HepG2 (cell line): Measurements from ENCODE around the gene FOXD2.

Experiments
- CBX1 ChIP-seq: IDR thresholded peaks from one replicate; pipeline ENCODE4 v1.6.1; 2016; ENCODE audit warnings: antibody characterized with exemption, low read depth
- EZH2 ChIP-seq: conservative IDR thresholded peaks from 2 replicates; pipeline ENCODE4 v1.6.1; 2012; ENCODE audit warnings: mild to moderate bottlenecking, low read depth, low read length, moderate library complexity
- HDAC2 ChIP-seq: sonication (generic); formaldehyde crosslinking; IDR thresholded peaks from 2 replicates; pipeline ENCODE4 v1.4.0; 2020; ENCODE audit warnings: missing genetic modification reagents
- PHF20 ChIP-seq: sonication (generic); formaldehyde crosslinking; IDR thresholded peaks from 2 replicates; pipeline ENCODE4 v1.5.0; 2020; ENCODE audit warnings: mild to moderate bottlenecking, missing genetic modification reagents
- TF ChIP-seq, protein P1 (sequence below), 2 experiments: sonication (generic) in 1 of 2; formaldehyde crosslinking in 1 of 2; IDR thresholded peaks; 2 replicates each; pipeline versions ENCODE4 v1.5.1 to v1.6.1; 2011 to 2020; ENCODE audit warnings: borderline replicate concordance in 1 of 2, low read depth in 1 of 2, low read length in 1 of 2, mild to moderate bottlenecking in 1 of 2, missing genetic modification reagents in 1 of 2, moderate library complexity in 1 of 2
- TF ChIP-seq, protein P2 (sequence below): sonication (generic); formaldehyde crosslinking; IDR thresholded peaks from 2 replicates; pipeline ENCODE4 v1.5.0; 2020; ENCODE audit warnings: mild to moderate bottlenecking, missing genetic modification reagents, moderate library complexity

DNA sequence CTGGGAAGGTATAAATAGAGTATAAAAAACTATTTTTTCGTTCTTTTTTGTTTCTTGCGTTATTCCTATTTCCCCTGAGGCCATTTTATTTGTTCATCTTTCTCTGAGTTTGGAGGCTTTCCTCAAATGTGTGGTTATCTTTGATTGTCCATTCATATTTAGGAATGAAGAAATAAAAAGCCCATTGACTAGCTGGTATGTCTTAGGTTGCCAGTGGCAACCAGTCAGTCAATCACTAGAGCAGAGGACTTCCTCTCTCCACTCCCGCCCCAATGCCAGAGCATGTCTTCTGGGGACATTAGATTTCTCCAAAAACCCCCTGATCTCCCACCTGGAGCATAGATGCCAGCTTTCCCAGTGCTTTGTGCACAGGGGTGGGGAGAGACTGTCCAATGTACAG lies 42.4 kb upstream of the FOXD2 start:
- TF ChIP-seq, protein P1, sequence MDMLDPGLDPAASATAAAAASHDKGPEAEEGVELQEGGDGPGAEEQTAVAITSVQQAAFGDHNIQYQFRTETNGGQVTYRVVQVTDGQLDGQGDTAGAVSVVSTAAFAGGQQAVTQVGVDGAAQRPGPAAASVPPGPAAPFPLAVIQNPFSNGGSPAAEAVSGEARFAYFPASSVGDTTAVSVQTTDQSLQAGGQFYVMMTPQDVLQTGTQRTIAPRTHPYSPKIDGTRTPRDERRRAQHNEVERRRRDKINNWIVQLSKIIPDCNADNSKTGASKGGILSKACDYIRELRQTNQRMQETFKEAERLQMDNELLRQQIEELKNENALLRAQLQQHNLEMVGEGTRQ (IDR thresholded peaks at IDR 0.05; ENCODE audit: low read depth, low read length), result no peak
- TF ChIP-seq, protein P1 (CRISPR knock-in tag; IDR thresholded peaks at IDR 0.05; ENCODE audit: borderline replicate concordance), result no peak
- TF ChIP-seq CBX1 (no peak), PHF20 (CRISPR knock-in tag) (no peak), EZH2 (no peak), HDAC2 (CRISPR knock-in tag) (no peak)
- TF ChIP-seq, protein P2, sequence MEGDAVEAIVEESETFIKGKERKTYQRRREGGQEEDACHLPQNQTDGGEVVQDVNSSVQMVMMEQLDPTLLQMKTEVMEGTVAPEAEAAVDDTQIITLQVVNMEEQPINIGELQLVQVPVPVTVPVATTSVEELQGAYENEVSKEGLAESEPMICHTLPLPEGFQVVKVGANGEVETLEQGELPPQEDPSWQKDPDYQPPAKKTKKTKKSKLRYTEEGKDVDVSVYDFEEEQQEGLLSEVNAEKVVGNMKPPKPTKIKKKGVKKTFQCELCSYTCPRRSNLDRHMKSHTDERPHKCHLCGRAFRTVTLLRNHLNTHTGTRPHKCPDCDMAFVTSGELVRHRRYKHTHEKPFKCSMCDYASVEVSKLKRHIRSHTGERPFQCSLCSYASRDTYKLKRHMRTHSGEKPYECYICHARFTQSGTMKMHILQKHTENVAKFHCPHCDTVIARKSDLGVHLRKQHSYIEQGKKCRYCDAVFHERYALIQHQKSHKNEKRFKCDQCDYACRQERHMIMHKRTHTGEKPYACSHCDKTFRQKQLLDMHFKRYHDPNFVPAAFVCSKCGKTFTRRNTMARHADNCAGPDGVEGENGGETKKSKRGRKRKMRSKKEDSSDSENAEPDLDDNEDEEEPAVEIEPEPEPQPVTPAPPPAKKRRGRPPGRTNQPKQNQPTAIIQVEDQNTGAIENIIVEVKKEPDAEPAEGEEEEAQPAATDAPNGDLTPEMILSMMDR (CRISPR knock-in tag), result no peak
